Endothelial cell of umbilical vein (primary cell): ENCODE measurements around the gene FAM193B. TPM values are rescaled to one million over a fixed set of nuclear protein-coding genes. Genes with fewer than 3 reads are reported as not detected.

Experiments used
- BruUV-seq: library from RNA; stranded (reverse); fragments of 400-500 nt; replicated peaks from 2 replicates; lab custom pipeline; 2021; lab: Mats Ljungman, UMichigan
- CTCF ChIA-PET: fragments of 300-600, 350-600 bp; sonication (Branson Sonifier 250); formaldehyde crosslinking; loops from one replicate; lab custom pipeline; 2021; ENCODE audit warnings: antibody characterized with exemption, inconsistent platforms; lab: Charles Lee
- POLR2A ChIA-PET: fragments of 300-600, 350-600 bp; sonication (Branson Sonifier 250); formaldehyde crosslinking; loops from one replicate; lab custom pipeline; 2021; ENCODE audit warnings: antibody characterized with exemption, inconsistent platforms; lab: Charles Lee
- DNase-seq: peaks from one replicate; pipeline ENCODE4 v3.0.0-alpha.2; 2011; ENCODE audit warnings: low read depth, low spot score
- FAIRE-seq: peaks from 2 replicates; lab custom pipeline; 2011; peaks lifted over from hg19 to GRCh38; lab: Jason Lieb, UNC
- H2AFZ ChIP-seq: 2 replicates; pipeline ENCODE4 v1.6.0; 2012; ENCODE audit warnings: low read depth, low read length, control low read depth, inconsistent platforms
- H3K27ac ChIP-seq: 2 replicates; pipeline ENCODE4 v1.5.1; 2011; ENCODE audit warnings: low read depth, mild to moderate bottlenecking, control low read depth, low read length, moderate library complexity; ENCODE audit not compliant: insufficient read depth
- H3K27me3 ChIP-seq, 2 experiments: 2 replicates each; pipeline versions ENCODE4 v1.6.0 to v1.6.1; 2011; ENCODE audit warnings: low read length in 2 of 2, mixed read lengths in 1 of 2; ENCODE audit not compliant: control insufficient read depth in 2 of 2, insufficient read depth in 2 of 2
- H3K36me3 ChIP-seq, 2 experiments: 2 replicates in 1 of 2; 3 replicates in 1 of 2; pipeline ENCODE4 v1.5.1; 2011; ENCODE audit warnings: low read length in 2 of 2, mild to moderate bottlenecking in 1 of 2, moderate library complexity in 1 of 2; ENCODE audit not compliant: control insufficient read depth in 2 of 2, insufficient read depth in 2 of 2; ENCODE audit errors: extremely low read depth in 1 of 2
- H3K4me1 ChIP-seq: 3 replicates; pipeline ENCODE4 v1.5.1; 2011; ENCODE audit warnings: mild to moderate bottlenecking, low read length; ENCODE audit not compliant: control insufficient read depth, insufficient read depth; ENCODE audit errors: extremely low read depth
- H3K4me2 ChIP-seq: 2 replicates; pipeline ENCODE4 v1.6.1; 2011; ENCODE audit warnings: low read length, control low read depth, mixed read lengths; ENCODE audit not compliant: insufficient read depth
- H3K4me3 ChIP-seq, 3 experiments: fragments of 200-600 bp in 1 of 3; sonication (generic), shearing (Covaris generic) in 1 of 3; replicated peaks in 1 of 3; 2 replicates each; pipeline ENCODE4 v1.5.1; 2011 to 2016; ENCODE audit warnings: control low read depth in 3 of 3, low read length in 3 of 3, mild to moderate bottlenecking in 2 of 3, inconsistent platforms in 1 of 3, low read depth in 1 of 3, moderate library complexity in 1 of 3; ENCODE audit not compliant: insufficient read depth in 1 of 3
- H3K79me2 ChIP-seq: 2 replicates; pipeline ENCODE4 v1.6.0; 2012; ENCODE audit warnings: low read length, inconsistent platforms; ENCODE audit not compliant: control insufficient read depth, insufficient read depth
- H3K9ac ChIP-seq: replicated peaks from 2 replicates; pipeline ENCODE3; 2011; ENCODE audit warnings: low read length, control low read depth; ENCODE audit not compliant: insufficient read depth; ENCODE audit errors: extremely low read depth
- H3K9me1 ChIP-seq: replicated peaks from 3 replicates; pipeline ENCODE4 v1.6.0; 2011; ENCODE audit warnings: mild to moderate bottlenecking, low read length; ENCODE audit not compliant: control insufficient read depth, insufficient read depth; ENCODE audit errors: extremely low read depth
- H3K9me3 ChIP-seq: replicated peaks from 2 replicates; pipeline ENCODE4 v1.5.1; 2012; ENCODE audit warnings: low read length, inconsistent platforms; ENCODE audit not compliant: control insufficient read depth, insufficient read depth
- H4K20me1 ChIP-seq: replicated peaks from 2 replicates; pipeline ENCODE3; 2011; ENCODE audit warnings: mild to moderate bottlenecking, low read length; ENCODE audit not compliant: control insufficient read depth, insufficient read depth; ENCODE audit errors: extremely low read depth
- FOS ChIP-seq: IDR thresholded peaks from 2 replicates; pipeline ENCODE4 v1.6.1; 2011; ENCODE audit warnings: mild to moderate bottlenecking, low read length, moderate library complexity, borderline replicate concordance; ENCODE audit not compliant: insufficient read depth
- POLR2A ChIP-seq: IDR thresholded peaks from 2 replicates; pipeline ENCODE4 v1.6.1; 2012; ENCODE audit warnings: low read depth, mild to moderate bottlenecking, control low read depth, low read length
- dilution Hi-C: fragments of 300-500 bp; cut with MboI; formaldehyde crosslinking; loops from one replicate; pipeline ENCODE4 v1.15.0; 2019; ENCODE audit warnings: low sequenced_read_pairs; ENCODE audit not compliant: extremely low pct_ligation_motif_present
- intact Hi-C: fragments of 100-400 bp; cut with micrococcal nuclease; formaldehyde crosslinking; loops from one replicate; pipeline ENCODE4 v1.10.0; 2022
- polyA plus RNA-seq, 4 experiments: library from polyadenylated mRNA; depleted of rRNA in 3 of 4; stranded (reverse) in 3 of 4; unstranded in 1 of 4; fragments of >200 nt; gene quantifications; 2 replicates each; pipeline versions ENCODE4 v1.2.1 to v1.2.3, GENCODE V29; 2011 to 2012; ENCODE audit warnings: missing spikeins in 1 of 4
- total RNA-seq: library from RNA; stranded (reverse); gene quantifications from 2 replicates; pipeline ENCODE4 v1.2.3, GENCODE V29; 2021
- TF ChIP-seq, protein P1 (sequence below), 2 donors: IDR thresholded peaks; 1 replicate in 1 of 2; 2 replicates in 1 of 2; pipeline ENCODE4 v1.5.1; 2011; ENCODE audit warnings: low read length in 2 of 2, mild to moderate bottlenecking in 2 of 2, moderate library complexity in 2 of 2, control low read depth in 1 of 2, inconsistent platforms in 1 of 2, low read depth in 1 of 2; ENCODE audit not compliant: insufficient read depth in 1 of 2; ENCODE audit errors: extremely low read depth in 1 of 2

FAM193B gene
- total and polyA plus RNA-seq, 2 donors (not counting 3 experiments of a cell fraction or from before 2014, with no cell fraction given) = 57.9 to 75.7 TPM

DNA sequence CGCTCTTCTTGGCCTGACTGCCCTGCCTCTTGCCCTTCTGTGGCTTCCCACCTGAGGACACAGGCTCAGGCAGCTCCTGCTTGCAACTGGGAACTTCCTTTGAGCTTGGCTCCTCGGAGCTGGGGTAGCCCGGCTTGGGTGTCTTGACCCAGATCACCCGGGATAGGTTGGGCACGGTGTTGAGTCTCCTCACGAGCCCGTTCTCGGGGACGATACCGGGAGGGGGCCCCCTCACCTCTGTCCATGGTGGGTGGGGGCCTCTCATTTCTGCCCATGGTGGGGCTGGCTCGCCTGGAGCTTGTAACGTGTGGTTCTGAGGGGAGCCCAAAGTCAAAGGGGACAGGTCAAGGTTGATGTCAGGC lies 29.8 kb downstream of the FAM193B start:
- H3K4me3 ChIP-seq = no peak overlapping the region
- no peak for DNase-seq
- FAIRE-seq = no peak

More for the DNA sequence above, 29.8 kb downstream of the FAM193B start:
- TF ChIP-seq, protein P1, sequence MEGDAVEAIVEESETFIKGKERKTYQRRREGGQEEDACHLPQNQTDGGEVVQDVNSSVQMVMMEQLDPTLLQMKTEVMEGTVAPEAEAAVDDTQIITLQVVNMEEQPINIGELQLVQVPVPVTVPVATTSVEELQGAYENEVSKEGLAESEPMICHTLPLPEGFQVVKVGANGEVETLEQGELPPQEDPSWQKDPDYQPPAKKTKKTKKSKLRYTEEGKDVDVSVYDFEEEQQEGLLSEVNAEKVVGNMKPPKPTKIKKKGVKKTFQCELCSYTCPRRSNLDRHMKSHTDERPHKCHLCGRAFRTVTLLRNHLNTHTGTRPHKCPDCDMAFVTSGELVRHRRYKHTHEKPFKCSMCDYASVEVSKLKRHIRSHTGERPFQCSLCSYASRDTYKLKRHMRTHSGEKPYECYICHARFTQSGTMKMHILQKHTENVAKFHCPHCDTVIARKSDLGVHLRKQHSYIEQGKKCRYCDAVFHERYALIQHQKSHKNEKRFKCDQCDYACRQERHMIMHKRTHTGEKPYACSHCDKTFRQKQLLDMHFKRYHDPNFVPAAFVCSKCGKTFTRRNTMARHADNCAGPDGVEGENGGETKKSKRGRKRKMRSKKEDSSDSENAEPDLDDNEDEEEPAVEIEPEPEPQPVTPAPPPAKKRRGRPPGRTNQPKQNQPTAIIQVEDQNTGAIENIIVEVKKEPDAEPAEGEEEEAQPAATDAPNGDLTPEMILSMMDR (IDR thresholded peaks at IDR 0.05; ENCODE audit: extremely low read depth in 1 of 2, insufficient read depth in 1 of 2, low read depth in 1 of 2, low read length in 2 of 2) = no peak
- TF ChIP-seq FOS (no peak), POLR2A (no peak)
- Histone ChIP-seq H3K4me2 (no peak overlapping the region), H3K9me1 (no peaks in the 10 kb centered on the region), H3K36me3 (peaks cover 6 to 61% of the 10 kb centered on the region in 2 experiments), H3K27ac (no peak overlapping the region), H3K4me1 (no peaks in the 10 kb centered on the region), H4K20me1 (no peaks in the 10 kb centered on the region), H3K9ac (no peak overlapping the region), H3K79me2 (no peaks in the 10 kb centered on the region), H3K27me3 (no peaks in the 10 kb centered on the region), H2AFZ (no peak overlapping the region), H3K9me3 (no peaks in the 10 kb centered on the region)
- ChIA-PET POLR2A (no interaction called here), CTCF (interaction anchor here (0.9 to 1.2 kb wide), 2 partner anchors 24 to 134 kb away, joined by 3 read pairs; no protein-coding TSS in a partner anchor)
- dilution Hi-C loops (no loop called here), intact Hi-C loops (no loop called here)
- TSS peak; percentile 14 for BruUV-seq
